DMS79 treated with DMSO at 0.1 percent for 48 hours (cell line): Measurements from ENCODE around the gene RRBP1.
"Not testable (repeated sequence)": the region's sequence is repeated elsewhere in the genome, so short reads cannot be mapped to it uniquely, and the experiment has no call there.

ENCODE experiments used
- DNase-seq: peaks from one replicate; lab custom pipeline; 2025; lab: John Stamatoyannopoulos, UW

The RRBP1 gene

GRCh38 chr20:17663486-17663885 lies 18.6 kb downstream of the RRBP1 start:
- DNase-seq, result no peak

- no peak for DNase-seq
Measured at GRCh38 chr20:17663040-17663399, 19.0 kb downstream of the RRBP1 start.

GRCh38 chr20:17662333-17663039 lies 19.6 kb downstream of the RRBP1 start:
- DNase-seq, result no peak

- no peak for DNase-seq
Measured at GRCh38 chr20:17661121-17661744, 20.8 kb downstream of the RRBP1 start.

- DNase-seq, result no peak
Measured at GRCh38 chr20:17660667-17661066, 21.4 kb downstream of the RRBP1 start.

- DNase-seq, result no peak
Measured at GRCh38 chr20:17659801-17660200, 22.2 kb downstream of the RRBP1 start.

- not testable (repeated sequence) for DNase-seq
Measured at GRCh38 chr20:17659344-17659743, 22.7 kb downstream of the RRBP1 start.

GRCh38 chr20:17658648-17658993 lies 23.4 kb downstream of the RRBP1 start:
- DNase-seq, result no peak

- DNase-seq, result no peak
Measured at GRCh38 chr20:17657898-17658647, 24.0 kb downstream of the RRBP1 start.

- DNase-seq, result no peak
Measured at GRCh38 chr20:17657079-17657825, 24.8 kb downstream of the RRBP1 start.

GRCh38 chr20:17655865-17656479 lies 26.1 kb downstream of the RRBP1 start:
- DNase-seq, result no peak

GRCh38 chr20:17655286-17655651 lies 26.8 kb downstream of the RRBP1 start:
- no peak for DNase-seq

- no peak for DNase-seq
Measured at GRCh38 chr20:17654649-17655285, 27.3 kb downstream of the RRBP1 start.

- DNase-seq, result no peak
Measured at GRCh38 chr20:17653835-17654648, 28.0 kb downstream of the RRBP1 start.

GRCh38 chr20:17652411-17652810 lies 29.6 kb downstream of the RRBP1 start:
- no peak for DNase-seq

- DNase-seq, result peak; percentile 27
Measured at GRCh38 chr20:17651760-17652388, 30.2 kb downstream of the RRBP1 start.

- DNase-seq, result no peak
Measured at GRCh38 chr20:17651129-17651759, 30.8 kb downstream of the RRBP1 start.

- peak; percentile 4 for DNase-seq
Measured at GRCh38 chr20:17650301-17651128, 31.5 kb downstream of the RRBP1 start.
